ENCODE measurements around the gene RCAN3.
"Not testable (repeated sequence)": the region's sequence is repeated elsewhere in the genome, so short reads cannot be mapped to it uniquely, and the experiment has no call there.

Gene RCAN3

DNA sequence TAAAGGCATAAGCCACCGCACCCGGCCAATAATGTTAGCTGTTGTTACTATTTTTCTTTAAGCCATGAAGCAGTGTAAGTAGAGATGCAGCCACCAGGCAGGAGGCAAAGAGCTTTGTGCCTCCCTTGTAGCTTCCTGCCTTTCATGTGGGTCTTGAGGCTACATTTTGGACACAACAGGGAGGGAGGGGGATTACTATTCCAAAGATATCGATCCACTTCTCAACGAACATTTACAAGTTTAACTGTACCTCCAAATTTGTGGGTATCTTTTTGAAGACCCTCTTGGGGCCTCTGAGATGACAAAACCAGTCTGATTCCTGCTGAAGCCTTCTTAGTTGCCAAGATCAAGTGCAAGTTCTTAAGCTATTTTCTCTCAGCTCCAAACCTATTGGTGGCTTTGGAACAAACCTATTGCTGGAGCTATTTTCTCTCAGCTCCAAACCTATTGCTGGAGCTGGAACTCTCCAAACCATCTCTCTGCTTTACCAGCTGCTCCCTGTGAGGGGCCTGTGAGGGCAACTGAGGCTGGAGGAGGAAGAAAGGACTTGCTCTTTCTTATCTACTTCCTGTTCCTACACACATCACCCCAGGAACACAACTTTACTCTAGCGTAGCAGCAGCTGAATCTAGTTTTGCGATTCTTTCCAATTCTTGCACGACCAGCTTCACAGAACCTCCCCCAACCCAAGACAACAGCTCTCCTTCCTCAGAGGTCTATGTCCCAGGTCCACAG, 16.1 kb upstream of the RCAN3 start:
- DNase-seq (ENCODE audit: low read depth in 3 of 3), result no peak

DNA sequence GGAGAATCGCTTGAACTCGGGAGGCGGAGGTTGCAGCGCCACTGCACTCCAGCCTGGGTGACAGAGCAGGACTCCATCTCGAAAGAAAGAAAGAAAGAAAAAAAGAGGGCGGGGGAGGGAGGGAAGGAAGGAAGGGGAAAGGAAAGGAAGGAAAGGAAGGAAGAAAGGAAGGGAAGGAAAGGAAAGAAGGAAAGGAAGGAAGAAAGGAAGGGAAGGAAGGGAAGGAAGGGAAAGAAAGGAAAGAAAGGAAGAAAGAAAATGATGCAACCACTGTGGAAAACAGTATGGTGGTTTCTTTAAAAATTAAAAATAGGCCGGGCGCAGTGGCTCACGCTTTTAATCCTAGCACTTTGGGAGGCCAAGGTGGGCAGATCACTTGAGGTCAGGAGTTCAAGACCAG, 15.2 kb upstream of the RCAN3 start:
- DNase-seq (ENCODE audit: low read depth in 3 of 3), result no peak

DNA sequence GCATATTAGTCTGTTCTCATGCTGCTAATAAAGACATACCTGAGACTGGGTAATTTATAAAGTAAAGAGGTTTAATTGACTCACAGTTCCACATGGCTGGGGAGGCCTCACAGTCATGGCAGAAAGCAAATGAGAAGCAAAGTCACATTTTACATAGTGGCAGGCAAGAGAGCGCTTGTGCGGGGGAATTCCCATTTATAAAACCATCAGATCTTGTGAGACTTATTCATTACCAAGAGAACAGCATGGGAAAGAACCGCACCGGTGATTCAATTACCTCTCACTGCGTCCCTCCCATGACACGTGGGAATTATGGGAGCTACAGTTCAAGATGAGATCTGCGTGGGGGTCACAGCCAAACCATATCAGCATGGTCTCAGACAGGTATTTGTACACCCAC, 14.5 kb upstream of the RCAN3 start:
- peak in 2 of 3 donors; percentile 50 to 58 for DNase-seq (ENCODE audit: low read depth in 3 of 3)

DNA sequence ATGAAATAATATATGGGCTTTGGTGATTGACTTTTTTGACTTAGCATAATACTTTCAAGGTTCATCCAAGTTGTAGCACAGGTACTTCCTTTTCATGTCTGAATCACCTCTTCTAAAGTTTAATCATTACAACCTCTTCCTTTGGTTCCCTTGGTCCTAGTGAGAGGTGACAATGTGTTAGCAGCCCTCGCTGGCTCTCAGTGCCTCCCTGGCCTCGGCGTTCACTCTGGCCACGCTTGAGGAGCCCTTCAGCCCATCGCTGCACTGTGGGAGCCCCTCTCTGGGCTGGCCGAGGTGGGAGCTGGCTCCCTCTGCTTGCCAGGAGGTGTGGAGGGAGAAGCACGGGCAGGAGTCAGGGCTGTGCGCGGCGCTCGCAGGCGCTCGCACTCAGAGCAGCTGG, 13.0 kb upstream of the RCAN3 start:
- no peak for DNase-seq (ENCODE audit: low read depth in 3 of 3)

DNA sequence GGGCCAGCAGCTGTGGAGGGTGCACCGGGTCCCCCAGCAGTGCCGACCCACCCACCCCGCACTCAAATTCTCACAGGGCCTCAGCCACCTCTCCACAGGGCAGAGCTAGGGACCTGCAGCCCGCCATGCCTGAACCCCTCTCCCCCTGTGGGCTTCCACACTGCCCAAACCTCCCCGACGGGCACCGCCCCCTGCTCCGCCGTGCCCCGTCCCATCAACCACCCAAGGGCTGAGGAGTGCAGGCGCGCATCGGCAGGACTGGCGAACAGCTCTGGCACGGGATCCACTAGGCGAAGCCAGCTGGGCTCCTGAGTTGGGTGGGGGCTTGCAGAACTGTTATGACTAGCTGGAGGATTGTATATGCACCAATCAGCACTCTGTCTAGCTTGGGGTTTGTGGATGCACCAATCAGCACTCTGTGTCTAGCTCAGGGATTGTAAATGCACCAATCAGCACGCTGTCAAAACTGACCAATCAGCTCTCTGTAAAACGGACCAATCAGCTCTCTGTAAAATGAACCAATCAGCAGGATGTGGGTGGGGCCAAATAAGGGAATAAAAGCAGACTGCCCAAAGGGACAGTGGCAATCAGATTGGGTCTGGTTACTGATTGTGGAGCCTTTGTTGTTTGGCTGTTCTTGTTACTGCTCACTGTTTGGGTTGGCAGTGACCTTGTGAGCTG, 12.4 kb upstream of the RCAN3 start:
- DNase-seq (ENCODE audit: low read depth in 3 of 3), result no peak

DNA sequence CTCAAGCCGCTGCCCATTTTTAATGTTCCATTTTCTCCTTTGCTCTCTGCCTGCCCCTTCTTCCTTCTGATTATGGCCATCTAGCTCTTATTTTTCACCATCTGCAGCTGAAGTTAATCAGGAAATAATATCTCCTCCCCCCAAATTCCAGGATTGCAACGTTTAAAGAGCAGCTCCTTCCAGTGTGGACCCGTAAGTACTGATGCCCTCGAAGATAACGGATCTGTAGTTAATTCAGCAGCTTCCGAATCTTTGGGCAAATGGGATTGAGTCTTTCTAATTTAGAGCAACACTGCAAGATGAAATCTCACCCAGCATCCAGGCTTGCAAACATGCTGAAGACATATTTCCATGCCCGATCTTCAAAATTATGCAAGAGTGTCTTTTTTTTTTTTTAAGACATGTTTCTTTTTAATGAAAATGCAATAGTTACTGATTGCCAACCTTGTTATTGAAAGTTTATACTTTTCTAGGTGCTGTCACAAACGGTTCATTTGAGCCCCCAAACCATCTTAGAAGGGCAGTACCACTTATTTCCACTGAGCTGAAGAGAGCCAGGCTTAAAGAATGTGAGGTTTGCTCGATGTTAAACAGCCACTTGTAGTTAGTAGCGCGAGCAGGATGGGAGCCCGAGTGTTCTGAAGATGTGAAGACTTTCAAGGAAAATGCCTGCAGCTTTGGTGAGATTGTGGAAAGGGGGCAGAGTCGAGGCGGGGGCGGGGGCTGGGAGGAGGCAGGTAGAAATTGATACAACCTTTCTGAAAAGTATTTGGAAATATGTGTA, 10.9 kb upstream of the RCAN3 start:
- DNase-seq (ENCODE audit: low read depth in 3 of 3), result no peak

DNA sequence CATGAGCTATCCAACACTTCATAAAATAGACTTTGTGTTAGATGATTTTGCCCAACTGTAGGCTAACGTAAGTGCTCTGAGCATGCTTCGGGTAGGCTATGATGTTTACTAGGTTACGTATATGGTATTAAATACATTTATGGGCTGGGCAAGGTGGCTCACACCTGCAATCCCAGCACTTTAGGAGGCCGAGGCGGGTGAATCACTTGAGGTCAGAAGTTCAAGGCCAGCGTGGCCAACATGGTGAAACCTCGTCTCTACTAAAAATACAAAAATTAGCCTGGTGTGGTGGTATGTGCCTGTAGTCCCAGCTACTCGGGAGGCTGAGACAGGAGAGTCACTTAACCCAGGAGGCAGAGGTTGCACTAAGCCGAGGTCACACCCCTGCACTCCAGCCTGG, 9.7 kb upstream of the RCAN3 start:
- not testable (repeated sequence) for DNase-seq (ENCODE audit: low read depth in 3 of 3)

DNA sequence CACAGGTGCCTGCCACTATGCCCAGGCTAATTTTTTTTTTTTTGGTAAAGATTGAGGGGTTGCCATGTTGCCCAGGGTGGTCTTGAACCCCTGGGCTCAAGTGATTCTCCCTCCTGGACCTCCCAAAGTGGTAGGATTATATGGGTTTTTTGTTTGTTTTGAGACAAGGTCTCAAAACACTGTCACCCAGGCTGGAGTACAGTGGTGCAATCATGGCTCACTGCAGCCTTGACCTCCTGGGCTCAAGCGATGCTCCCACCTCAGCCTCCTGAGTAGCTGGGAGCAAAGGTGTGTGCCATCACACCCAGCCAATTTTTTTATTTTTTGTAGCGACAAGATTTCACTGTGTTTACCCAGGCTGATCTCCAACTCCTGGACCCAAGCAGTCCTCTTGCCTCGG, 8.9 kb upstream of the RCAN3 start:
- no peak for DNase-seq (ENCODE audit: low read depth in 3 of 3)

DNA sequence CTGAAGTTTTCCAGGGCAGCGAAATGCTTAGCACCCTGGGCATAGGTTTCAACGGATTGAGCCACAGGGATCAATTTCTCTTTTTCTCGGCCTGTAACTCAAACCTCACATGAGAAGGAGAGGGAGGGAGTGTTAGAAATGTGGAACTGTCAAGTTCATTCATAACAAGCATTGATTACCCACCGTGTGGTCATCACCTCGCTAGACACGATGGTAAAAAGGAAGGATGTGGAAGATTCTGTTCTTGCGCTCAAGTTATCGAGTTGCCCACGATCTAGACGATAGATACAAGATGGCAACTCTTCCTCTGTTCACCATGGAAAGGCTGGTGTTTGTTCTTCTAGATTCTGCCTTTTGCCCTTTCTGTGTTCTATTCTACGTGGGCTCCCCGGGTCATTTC, 4.0 kb upstream of the RCAN3 start:
- DNase-seq (ENCODE audit: low read depth in 3 of 3), result no peak

DNA sequence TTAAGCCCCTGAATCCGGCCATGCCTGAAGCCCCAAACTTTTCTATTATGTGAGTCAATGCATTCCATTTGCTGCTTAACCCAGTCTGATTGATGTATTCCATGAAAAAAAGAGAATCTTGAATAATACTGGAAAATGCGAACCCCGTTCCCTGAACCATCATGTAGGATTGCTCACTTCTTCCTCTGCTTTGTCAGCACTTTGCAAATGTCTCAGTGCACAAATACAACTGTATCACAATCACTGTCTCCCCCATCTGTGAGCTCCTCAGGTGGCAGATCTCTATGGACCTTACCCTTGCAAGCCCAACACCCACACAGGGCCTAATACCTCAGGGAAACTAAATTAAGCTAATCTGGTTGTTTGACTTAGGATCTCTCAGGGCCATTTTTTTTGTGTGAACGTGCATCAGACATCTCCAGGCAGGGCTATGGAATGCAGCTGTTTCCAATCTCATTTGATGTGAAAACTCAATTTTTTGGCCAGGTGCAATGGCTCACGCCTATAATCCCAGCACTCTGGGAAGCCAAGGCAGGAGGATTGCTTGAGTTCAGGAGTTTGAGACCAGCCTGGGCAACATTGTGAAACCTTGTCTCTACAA, 2.1 kb upstream of the RCAN3 start:
- no peak for DNase-seq (ENCODE audit: low read depth in 3 of 3)

DNA sequence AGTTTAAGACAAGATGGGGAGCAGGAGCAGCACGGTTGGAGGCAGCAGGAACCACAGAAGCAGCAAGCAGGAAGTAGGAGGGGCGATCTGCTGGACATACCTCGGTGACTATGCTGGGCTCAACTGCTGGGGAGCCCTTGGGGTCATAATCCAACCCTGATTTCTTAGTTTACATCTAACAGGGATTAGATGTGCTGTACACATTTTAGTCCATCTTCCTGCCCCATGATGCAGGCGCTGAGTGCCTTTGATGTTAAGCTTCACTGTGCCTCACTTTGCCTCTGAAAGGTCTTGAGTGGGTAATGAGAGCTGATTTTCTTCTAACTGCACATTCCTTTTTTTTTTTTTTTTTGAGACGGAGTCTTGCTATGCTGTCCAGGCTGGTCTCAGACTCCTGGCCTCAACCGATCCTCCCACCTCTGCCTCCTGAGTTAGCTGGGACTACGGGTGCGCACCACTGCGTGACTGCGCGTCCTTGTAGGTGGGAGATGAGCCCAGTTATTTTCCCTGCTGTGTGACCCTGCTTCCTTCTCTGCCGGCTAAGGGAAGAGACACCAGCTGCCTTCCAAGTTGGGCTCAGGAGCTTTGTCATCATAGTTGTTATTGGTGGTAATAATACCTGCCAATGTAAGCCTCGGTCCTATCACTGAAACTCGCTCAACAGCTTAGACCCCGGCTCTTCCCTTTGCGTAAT, 1.1 kb upstream of the RCAN3 start:
- no peak for DNase-seq (ENCODE audit: low read depth in 3 of 3)

DNA sequence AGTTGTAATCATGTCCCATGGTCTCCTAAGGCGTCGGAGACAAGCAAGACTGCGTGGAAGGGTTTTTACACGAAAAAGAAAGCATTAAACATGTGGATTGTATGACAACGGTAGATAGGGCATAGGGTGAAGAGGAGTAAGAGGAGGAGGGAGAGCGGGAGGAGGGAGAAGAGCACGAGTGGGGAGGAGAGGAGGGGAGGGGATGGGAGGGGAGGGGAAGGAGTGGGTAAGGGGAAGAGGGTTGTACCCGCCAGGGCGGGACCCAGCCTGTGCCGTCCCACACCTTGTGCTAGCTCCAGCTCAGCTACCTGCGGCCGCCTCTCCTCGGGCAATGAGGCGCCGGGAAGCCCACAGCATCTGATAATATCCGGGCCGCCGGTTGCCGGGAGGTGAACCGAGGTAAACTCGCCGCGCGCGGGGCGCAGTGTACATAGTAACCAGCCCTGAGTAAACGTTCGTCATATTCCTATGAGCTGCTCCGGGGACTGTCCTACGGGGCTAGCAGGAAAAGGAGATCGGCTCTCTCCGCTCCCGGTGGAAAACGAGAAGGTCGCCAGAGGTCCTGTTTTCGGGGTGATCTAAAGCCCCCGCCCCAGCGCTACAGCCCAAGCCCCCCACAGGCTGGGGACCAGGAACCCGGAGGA, 449 bp upstream of the RCAN3 start:
- DNase-seq (ENCODE audit: low read depth in 3 of 3), result peak; percentile 54 to 64 (median 55)

DNA sequence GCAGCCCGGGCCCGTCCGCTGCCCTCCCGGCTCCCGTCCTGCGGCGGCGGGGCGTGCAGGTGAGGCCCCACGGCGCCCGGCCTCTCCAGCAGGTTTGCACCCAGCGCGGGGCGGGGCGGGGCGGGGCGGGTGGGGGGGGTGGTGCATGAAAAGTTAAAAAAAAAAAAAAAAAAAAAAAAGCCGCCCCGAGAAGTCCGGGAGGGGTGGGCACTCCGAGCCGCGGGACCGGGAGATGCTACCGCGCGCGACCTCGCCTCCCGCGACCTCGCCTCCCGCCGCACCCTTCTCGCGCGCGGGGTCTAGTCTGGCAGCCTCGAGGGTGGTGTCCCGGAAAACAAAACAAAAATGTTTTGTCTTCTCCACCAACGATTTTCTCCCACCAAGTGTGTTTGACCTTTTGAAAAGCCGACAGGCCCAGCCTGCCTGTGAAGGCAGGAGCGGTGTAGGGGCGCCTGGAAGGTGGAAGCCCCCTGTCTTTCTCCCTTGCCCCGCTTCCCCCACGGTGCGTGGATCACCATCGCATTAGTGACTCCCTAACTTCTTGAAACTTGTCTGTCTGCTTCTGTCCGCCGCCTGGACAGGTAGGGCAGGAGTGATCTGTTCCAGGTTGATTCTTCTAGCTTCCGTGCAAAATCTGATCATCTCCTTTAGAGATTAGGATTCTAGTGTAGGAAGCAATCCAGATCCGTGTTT, 569 bp downstream of the RCAN3 start:
- DNase-seq (ENCODE audit: low read depth in 3 of 3), result no peak

DNA sequence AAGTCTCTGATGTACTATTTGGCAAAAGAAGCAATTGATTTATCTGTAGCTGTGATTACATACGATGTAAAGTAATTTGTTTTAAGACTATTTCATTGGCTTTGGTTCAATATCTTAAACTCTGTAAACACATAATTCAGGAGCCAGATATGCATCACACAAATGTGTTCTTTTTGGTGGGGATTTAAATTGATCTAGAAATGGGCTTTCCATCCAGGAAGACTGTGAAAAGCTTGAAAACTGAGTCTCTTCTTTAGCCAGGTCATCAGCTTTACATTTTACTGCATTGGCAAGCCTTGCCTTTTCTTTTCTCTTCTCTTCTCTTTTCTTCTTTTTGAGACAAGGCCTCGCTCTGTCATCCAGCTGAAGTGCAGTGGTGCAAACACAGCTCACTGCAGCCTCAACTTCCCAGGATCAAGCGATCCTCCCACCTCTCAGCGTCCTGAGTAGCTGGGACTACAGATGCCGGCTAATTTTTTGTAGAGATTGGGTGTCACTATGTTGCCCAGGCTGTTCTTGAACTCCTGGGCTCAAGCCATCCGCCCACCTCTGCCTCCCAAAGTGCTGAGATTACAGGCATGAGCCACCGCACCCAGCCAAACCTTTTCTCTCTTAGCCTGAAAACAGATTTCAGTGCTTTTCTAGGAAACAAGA, 1.4 kb downstream of the RCAN3 start:
- no peak for DNase-seq (ENCODE audit: low read depth in 3 of 3)

DNA sequence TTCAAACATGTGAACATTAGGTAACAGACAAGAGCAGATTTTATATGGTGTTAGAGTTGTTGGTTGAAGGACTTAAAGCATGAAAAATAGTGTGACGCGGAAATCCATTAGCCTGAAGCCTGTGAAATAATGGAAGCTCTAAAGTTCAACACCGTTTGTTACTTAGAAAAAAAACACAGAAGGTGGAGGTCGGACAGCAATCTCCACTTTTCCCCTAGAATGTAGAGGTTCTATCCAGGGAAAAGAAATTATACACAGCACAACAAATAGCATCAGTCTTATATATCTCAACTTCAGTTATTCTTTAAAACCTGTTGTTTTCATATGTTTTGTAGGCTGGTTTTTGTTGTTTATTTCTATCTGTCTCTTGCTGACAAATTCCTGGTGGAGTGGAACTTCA, 1.9 kb downstream of the RCAN3 start:
- DNase-seq (ENCODE audit: low read depth in 3 of 3), result no peak

DNA sequence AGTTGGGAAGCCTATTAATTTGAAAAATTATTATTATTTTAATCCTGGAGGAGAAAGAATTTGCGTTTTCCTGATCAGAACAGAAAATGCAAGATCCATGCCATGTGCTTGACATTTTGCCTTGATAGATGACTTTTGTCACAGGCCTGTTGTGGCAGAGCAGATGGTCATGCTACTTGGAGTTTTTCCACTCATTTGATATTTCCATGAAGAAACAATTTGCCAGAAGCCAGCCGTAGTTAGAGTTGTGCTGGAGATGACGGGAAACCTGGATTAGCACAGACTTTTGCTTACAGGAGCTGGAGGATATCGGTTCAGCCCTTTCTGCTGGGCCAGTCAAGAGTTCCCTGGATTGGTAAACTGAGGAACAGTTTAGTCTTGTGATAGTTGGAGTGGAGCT, 3.2 kb downstream of the RCAN3 start:
- DNase-seq (ENCODE audit: low read depth in 3 of 3), result no peak

DNA sequence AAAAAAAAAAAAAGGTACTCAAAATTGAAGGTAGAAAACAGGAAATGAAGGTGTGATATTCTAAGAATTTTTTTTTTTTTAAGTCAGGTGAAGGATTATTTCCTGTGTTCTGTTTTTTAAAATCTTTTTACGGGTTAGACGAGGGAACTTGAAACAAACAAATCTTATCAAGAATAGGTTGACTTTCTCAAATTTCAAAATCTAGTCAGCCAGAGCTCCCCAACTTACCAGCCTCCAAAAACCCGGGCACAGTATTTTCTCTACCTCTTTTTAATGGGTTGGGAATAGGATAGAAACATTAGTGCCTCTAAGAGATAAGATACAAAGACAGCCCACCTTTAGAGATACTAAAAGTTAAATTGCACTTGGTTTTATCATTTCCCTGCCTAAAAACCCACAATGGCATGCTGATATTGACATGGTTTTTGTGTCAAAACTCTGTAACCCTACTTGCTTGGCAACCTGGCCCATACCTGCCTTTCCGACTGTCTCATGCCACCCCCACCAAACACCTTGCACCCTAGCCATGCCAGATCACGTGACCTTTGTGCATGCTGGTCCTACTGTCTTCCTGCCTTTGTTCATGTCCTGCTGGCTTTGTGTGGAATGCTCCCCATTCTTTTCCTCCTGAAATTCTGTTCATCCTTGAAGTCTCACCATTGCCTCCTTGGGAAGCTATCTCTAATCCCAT, 4.2 kb downstream of the RCAN3 start:
- no peak for DNase-seq (ENCODE audit: low read depth in 3 of 3)

DNA sequence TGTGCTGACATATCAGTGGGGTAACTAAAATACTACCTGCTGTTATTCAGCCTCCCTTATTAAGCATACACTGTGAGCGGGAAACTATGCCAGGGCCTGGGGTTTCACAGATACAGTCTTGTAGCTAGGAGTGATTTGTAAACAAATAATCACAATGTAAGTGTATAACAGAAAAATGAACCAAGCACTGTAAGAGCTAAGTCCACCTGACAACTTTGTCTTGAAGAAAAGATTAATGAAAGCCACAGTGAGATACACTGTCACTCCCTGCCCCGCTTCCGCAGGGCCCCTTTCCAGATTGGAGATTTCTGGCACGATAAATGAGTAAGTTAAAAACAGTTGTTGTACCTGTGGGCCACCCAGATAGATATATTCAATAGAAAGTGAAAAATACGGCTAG, 4.8 kb downstream of the RCAN3 start:
- no peak for DNase-seq (ENCODE audit: low read depth in 3 of 3)

DNA sequence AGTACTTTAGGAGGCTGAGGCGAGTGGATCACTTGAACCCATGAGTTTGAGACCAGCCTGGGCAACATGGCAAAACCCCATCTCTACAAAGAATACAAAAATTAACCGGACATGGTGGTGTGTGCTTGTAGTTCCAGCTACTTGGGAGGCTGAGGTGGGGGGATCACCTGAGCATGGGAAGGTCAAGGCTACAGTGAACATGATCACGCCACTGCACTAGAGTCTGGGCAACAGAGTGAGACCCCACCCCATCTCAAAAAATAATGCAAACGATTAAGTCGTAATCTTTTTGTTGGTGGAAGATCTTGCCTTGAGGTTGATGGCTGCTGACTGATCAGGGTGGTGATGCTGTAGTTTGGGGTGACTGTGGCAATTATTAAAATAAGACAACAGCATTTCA, 6.3 kb downstream of the RCAN3 start:
- no peak for DNase-seq (ENCODE audit: low read depth in 3 of 3)

DNA sequence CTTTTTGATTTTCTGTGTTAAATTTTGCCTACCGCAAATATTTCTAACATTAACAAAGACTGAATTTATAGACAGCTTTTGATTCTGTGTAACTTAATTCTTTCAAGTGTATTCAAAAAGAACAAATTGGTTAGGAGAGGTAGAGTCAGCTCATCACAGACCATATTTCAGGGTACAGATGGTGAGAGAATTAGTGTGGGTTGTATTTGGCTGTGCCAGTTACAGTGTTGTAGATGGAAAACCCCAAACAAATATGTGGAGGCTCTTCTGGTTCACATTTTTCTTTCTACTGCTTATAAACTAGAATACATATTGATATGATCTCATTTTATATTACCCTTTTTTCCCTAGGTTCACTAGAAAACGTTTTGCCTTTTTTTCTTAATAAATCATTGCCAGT, 11.1 kb downstream of the RCAN3 start:
- DNase-seq (ENCODE audit: low read depth in 3 of 3), result no peak
